ENCODE results near the gene DPEP2.

- TF ChIP-seq REST (IDR thresholded peaks at IDR 0.05; ENCODE audit: insufficient read depth in 1 of 2, low read depth in 2 of 2, low read length in 2 of 2), result no peak
- TF ChIP-seq TAF1 (IDR thresholded peaks at IDR 0.05; ENCODE audit: borderline replicate concordance, insufficient read depth, low read length), result no peak
- no peak for TF ChIP-seq POLR2AphosphoS5 (IDR thresholded peaks at IDR 0.05; ENCODE audit: low read depth, low read length)
- TF ChIP-seq SIN3A (IDR thresholded peaks at IDR 0.05; ENCODE audit: borderline replicate concordance, insufficient read depth, low read length), result no peak
These were observed 10.0 kb upstream of the DPEP2 start for GRCh38 chr16:68009157-68009735.

Data from PFSK-1 (cell line).